Lower lobe of right lung (tissue), 2 donors: ENCODE measurements around the gene DOCK6. TPM values are rescaled to one million over a fixed set of nuclear protein-coding genes. Genes with fewer than 3 reads are reported as not detected.

Experiments used
- ATAC-seq, 2 donors: fragments of 200-7000 bp; cut with Tn5 transposase; one replicate each; pipeline ENCODE4 v1.9.1; 2020 to 2022; ENCODE audit warnings: mild to moderate bottlenecking in 2 of 2, moderate library complexity in 2 of 2
- DNase-seq: peaks from one replicate; pipeline ENCODE4 v3.0.0-alpha.2; 2020
- H3K27ac ChIP-seq: fragments of 200-600 bp; one replicate; pipeline ENCODE4 v1.8.0; 2022
- H3K27me3 ChIP-seq: fragments of 200-600 bp; one replicate; pipeline ENCODE4 v1.8.0; 2022; ENCODE audit warnings: low read depth
- H3K36me3 ChIP-seq: fragments of 200-600 bp; one replicate; pipeline ENCODE4 v1.8.0; 2022; ENCODE audit warnings: mild to moderate bottlenecking
- H3K4me1 ChIP-seq: fragments of 200-600 bp; one replicate; pipeline ENCODE4 v1.8.0; 2022
- H3K4me3 ChIP-seq: fragments of 200-600 bp; one replicate; pipeline ENCODE4 v1.8.0; 2022; ENCODE audit warnings: mild to moderate bottlenecking
- H3K9me3 ChIP-seq: fragments of 200-600 bp; one replicate; pipeline ENCODE4 v1.8.0; 2022
- CTCF ChIP-seq: fragments of 200-600 bp; IDR thresholded peaks from one replicate; pipeline ENCODE4 v1.8.0; 2022; ENCODE audit warnings: antibody characterized with exemption, mild to moderate bottlenecking
- intact Hi-C: fragments of 100-400 bp; cut with DNase I; formaldehyde crosslinking; loops from one replicate; pipeline ENCODE4 v1.11.0; 2022
- total RNA-seq: library from RNA; stranded (reverse); fragmentation: NEBNext Ultra II Directional; extraction: Animal tissue kit (Norgen Biotek cat#: 25700); gene quantifications from one replicate; pipeline ENCODE4 v1.2.1, GENCODE V29; 2021
- donor health status: DM: no; HTN: yes; CAD: no; lungs with severe emphysema.

The DOCK6 gene
- total RNA-seq, 1 donor from 2014 or later: 106 TPM

GRCh38 chr19:11171144-11171543, 91.2 kb downstream of the DOCK6 start:
- Histone ChIP-seq H3K4me1 (peaks cover 8% of the 10 kb centered on the region), H3K36me3 (peaks cover 100% of the 10 kb centered on the region), H3K4me3 (no peak overlapping the region), H3K9me3 (no peaks in the 10 kb centered on the region), H3K27ac (no peak overlapping the region), H3K27me3 (no peaks in the 10 kb centered on the region)
- DNase-seq: no peak
- ATAC-seq: no peak
- intact Hi-C loops: no loop called here
- no peak for TF ChIP-seq CTCF

- TF ChIP-seq CTCF: no peak
- peaks cover 18% of the 10 kb centered on the region for H3K4me1 ChIP-seq
- no peak for ATAC-seq
- peaks cover 98% of the 10 kb centered on the region for H3K36me3 ChIP-seq
- DNase-seq: no peak
- no peaks in the 10 kb centered on the region for H3K27me3 ChIP-seq
- no peak overlapping the region for H3K4me3 ChIP-seq
- H3K27ac ChIP-seq: no peak overlapping the region
- intact Hi-C loops: no loop called here
- H3K9me3 ChIP-seq: no peaks in the 10 kb centered on the region
Measured at GRCh38 chr19:11169896-11170678, 92.2 kb downstream of the DOCK6 start.

- DNase-seq (no peak), ATAC-seq (no peak)
- peaks cover 84% of the 10 kb centered on the region for H3K36me3 ChIP-seq
- H3K4me3 ChIP-seq: no peak overlapping the region
- H3K9me3 ChIP-seq: no peaks in the 10 kb centered on the region
- H3K27me3 ChIP-seq: no peaks in the 10 kb centered on the region
- peaks cover 31% of the 10 kb centered on the region for H3K4me1 ChIP-seq
- TF ChIP-seq CTCF: no peak
- intact Hi-C loops: no loop called here
- no peak overlapping the region for H3K27ac ChIP-seq
Measured at GRCh38 chr19:11168568-11168967, 93.8 kb downstream of the DOCK6 start.

GRCh38 chr19:11166281-11167142, 95.8 kb downstream of the DOCK6 start:
- TF ChIP-seq CTCF: no peak
- DNase-seq: no peak

GRCh38 chr19:11165486-11166030, 96.8 kb downstream of the DOCK6 start:
- peaks cover 54% of the 10 kb centered on the region for H3K36me3 ChIP-seq
- H3K27ac ChIP-seq: peak overlapping the region; percentile 44
- DNase-seq (no peak), ATAC-seq (no peak)
- no peak for TF ChIP-seq CTCF
- intact Hi-C loops: no loop called here
- H3K9me3 ChIP-seq: peaks cover 3% of the 10 kb centered on the region
- peaks cover 34% of the 10 kb centered on the region for H3K4me1 ChIP-seq
- H3K27me3 ChIP-seq: no peaks in the 10 kb centered on the region
- no peak overlapping the region for H3K4me3 ChIP-seq

More at GRCh38 chr19:11166281-11167142, 95.8 kb downstream of the DOCK6 start:
- intact Hi-C loops: no loop called here
- Histone ChIP-seq H3K4me1 (peaks cover 35% of the 10 kb centered on the region), H3K27ac (peak overlapping the region; percentile 58), H3K36me3 (peaks cover 63% of the 10 kb centered on the region), H3K27me3 (no peaks in the 10 kb centered on the region), H3K9me3 (no peaks in the 10 kb centered on the region), H3K4me3 (no peak overlapping the region)
- peak in 1 of 2 donors; percentile 44 for ATAC-seq
